G401 (cell line): ENCODE data around the gene RXRG. TPM values are rescaled to one million over a fixed set of nuclear protein-coding genes. Genes with fewer than 3 reads are reported as not detected.

ENCODE experiments used
- DNase-seq: peaks from one replicate; pipeline ENCODE4 v3.0.0-alpha.2; 2015; ENCODE audit warnings: low spot score
- in situ Hi-C: cut with HindIII; loops from 2 replicates; pipeline ENCODE4 v1.10.0; 2016; ENCODE audit warnings: low sequenced_read_pairs, mixed read lengths
- total RNA-seq: library from RNA; depleted of rRNA; stranded (reverse); fragments of >200 nt; shearing (Covaris generic); gene quantifications from 2 replicates; pipeline ENCODE4 v1.2.3, GENCODE V29; 2014

RXRG gene
- total RNA-seq, 1 experiment from 2014 or later = not detected

DNA sequence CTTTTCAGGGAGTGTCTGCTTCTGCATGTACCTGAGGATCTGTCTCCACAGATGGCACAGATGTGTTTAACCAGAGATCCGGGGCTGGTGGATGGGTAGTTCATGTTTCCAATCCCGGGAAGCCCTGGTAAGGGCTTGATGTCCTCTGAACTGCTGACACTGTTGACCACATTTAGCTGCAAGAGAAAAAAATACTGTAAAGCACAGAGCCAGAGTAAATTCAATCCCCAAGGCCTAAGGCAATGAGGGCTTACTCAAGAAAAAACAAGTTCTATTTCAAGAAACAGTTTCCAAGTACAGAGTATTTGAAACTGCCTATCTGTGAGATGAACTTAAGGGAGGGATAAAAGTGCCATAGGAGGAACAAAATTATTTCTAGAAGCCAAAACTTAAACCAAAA, 25.1 kb downstream of the RXRG start:
- in situ Hi-C loops = no loop called here
- no peak for DNase-seq

DNA sequence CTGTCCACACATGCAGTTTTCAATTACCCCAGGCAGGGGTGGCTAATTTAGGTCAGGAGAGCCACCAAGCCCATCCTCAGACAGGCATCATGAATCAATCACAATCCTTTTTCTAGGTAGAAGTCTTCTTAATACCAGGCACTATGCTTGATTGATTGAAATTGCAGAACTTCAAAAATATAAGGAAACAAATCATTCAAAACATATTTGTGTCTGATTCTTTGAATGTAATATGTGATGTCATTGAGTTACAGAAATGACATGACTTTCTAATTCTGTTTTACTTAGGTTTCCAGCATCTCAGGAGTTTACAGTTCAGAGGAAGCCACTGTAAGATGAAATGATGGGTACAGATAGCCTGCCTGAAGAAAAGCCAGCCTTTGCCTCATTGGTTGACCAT, 26.7 kb downstream of the RXRG start:
- in situ Hi-C loops = no loop called here
- DNase-seq = no peak

DNA sequence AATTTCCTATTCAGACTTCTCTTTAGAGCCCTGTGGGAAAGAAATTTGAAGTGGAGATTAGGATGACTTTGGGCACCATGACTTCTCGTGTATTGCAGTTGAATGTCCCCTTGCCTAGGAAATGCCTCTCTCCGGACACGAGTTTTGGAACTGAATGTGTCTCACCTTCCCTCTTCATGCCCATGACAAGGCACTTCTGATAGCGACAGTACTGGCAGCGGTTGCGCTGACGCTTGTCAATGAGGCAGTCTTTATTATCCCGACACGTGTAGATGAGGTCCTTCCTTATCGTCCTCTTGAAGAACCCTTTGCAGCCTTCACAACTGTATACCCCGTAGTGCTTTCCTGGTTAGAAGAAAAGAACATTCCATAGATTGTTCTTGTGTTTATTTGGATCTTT, 28.1 kb downstream of the RXRG start:
- in situ Hi-C loops = no loop called here
- no peak for DNase-seq

DNA sequence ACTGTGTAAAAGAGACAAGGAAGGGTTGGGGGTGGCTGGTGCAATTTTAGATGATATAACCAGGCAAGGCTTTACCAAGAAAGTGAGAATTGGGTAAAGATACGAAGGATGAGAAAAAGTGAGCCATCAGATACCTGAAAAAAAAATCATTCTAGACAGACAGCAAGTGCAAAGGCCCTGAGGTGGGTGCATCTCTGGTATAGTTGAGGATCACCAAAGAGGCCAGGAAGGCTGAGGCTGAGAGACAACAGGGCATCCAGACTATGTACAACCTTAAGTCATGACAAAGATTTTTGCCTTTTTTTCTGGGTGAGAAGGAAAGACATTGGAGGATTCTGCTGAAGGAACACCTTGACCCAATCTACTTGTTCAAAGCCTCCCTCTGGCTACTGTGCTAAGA, 29.9 kb downstream of the RXRG start:
- in situ Hi-C loops = no loop called here
- DNase-seq = no peak

DNA sequence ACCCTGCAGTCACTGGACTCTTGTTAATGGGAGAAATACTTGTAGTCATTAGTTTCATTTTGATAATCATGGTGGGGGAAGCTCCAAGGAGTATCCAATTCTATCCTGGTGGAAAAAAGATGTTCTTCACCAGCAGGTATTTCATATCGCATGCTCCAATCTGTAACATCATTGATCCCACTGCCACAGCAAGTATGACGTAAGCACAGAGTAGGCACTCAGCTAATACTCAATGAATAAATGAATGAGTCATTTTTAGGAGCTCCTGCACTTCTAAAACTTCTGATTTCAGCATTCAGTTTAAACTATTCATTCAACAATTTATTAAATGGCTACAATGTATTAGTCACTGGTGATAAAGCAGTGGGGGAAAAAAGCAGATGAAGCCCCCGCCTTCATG, 30.3 kb downstream of the RXRG start:
- in situ Hi-C loops = no loop called here
- DNase-seq = no peak

DNA sequence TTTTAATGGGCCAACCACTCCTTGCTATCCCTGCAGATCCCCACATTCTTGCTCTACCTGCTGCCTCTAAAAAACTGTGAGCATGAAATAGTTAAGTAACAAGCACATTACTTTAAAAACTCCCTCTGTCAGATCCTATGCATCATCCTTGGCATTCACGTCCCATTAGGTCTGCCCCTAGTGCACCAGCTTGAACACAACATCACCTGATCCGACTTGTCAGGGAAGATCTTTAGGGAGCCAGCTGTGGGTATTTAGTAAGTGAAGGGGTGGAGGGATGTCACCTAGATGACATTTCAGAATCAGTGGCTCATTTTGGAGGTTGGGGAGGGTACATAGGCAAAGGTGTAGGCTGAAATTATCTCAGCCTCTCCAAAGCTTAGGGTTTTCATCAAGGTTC, 33.5 kb downstream of the RXRG start:
- in situ Hi-C loops = no loop called here
- DNase-seq = no peak

DNA sequence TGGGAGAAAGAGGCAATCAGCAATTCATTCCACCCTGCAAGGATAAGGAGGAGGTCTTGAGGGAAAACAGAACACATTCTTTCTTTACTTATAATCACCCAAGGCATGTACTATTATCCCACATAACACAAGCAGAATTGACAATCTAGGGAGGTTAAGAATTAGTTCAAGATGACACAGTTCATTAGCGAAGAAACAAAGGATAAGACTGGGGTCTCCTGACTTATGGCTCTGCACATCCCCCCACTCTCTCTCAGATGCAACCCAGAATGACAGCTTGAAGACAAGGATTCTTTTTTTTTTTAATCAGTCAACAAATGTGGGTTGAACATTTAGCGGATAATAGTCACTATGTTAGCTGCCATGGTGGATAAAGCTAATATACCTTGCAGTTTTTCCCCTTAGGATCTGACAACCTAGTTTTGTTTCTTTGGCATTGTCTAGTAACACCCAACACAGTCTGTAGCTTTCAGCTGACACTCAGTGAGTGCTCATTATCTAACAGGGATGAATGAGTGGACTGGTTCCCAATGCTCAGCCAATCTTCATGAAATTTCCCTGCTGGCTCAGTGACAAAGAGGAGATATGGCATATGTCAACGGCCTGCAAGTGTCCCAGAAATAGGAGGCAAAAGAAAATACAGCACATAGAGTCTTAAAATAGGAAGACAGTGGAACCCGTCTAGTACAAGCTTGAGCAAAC, 35.1 kb downstream of the RXRG start:
- DNase-seq = peak; percentile 88
- in situ Hi-C loops = no loop called here

DNA sequence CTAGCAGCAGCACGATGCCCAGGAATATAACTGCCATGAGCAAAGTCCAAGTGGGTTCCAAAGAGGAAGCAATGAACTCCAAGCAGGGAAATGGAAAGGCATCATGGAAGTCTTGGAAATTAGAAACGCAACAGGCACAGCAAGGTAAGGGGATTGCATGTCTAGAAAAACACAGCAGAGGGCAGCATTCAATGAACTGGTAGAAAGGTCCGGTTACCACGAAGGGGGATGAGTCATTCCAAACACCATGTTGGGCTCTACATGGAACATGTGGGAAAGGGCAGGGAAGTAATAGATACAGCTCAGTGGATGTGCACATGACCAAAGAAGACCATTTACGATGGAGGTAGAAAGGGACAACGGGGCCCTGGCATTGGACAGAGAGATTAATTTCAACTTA, 36.4 kb downstream of the RXRG start:
- in situ Hi-C loops = no loop called here
- peak; percentile 4 for DNase-seq

DNA sequence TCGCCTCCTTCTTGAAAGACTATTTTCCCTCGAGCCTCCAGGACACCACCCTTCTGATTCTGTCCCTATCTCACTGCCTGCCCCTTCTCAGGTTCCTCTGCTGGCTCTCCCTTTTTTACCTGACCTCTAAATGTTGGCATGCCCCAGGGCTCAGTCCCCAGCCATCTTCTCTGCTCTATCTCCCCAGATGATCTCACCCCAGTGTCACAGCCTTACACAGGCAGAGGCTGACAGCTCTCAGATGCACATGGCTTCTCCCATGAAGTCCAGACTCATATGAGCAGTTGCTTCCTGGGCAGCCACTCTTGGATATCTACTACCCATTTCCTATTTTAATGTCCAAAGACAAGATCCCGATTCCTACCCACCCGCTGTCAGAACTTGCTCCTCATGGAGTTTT, 37.5 kb downstream of the RXRG start:
- in situ Hi-C loops = no loop called here
- no peak for DNase-seq

DNA sequence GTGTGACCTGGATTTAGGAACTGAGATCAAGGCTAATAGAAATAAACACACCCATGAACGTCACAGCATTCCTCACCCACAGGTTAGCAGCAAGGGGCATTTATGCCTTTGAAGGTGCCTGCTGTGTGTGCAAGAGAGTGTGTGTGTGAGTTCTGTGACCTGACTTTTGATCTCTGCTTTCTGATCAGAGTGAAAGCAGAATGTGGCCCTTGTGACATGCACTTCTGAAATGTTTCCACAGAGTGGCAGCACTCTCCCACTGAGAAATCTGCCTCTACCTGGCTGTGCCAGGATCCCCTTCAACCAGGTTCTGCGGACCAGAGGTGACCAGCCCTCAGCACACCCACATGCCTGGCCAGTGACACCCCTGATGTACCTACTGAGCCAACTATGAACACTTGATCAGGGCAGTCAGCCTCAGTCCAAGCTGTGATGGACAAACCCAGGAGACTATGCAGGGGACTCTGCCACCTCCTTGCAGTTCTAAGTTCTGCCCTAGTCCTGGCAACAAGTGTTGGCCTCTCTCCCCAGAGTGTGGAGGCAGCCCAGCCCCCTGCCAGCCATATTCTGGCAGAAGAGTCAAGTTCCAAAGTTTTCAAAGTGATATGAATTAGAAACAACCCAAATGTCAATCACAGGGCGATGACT, 41.0 kb downstream of the RXRG start:
- in situ Hi-C loops = no loop called here
- DNase-seq = no peak

DNA sequence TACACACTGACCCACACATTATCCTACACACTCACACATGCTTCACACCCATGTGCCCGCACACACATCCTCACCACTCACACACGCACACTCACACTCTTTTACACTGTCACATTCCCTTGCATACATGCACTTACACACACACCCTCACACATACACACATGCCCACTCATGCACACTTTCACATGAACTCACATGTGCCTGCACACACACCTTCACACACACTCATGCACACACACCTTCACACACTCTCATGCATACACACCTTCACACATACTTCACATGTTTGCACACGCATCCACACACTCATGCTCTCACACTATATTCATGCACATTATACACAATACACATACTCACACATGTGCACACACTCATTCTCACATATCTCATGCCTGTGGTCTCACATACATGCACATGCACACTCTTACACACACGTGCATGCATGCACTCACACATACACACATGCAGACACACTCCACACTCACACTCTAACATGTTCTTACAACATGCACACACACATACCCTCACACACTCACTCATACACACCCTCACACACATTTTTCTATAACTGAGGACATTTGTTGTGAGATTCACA, 42.3 kb downstream of the RXRG start:
- in situ Hi-C loops = no loop called here
- DNase-seq = no peak

DNA sequence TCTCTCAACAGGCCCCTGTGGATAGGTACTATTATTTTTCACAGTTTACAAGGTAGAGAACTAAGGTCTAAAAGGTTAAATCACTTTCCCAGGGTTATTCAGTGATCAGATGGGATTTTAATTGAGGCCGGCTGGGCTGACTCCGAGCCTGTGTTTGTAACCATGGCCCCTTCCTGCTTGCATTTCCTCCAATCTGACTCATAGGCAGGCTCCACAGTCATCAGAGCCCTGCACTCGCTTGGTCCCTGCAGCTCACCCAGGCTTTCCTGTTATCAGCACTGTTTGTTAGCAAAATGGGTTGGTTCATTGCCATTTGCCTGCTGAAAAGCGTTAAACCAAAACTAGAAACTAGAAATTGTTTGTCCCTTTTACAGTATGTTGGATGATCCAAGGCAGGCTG, 47.0 kb downstream of the RXRG start:
- DNase-seq = no peak
- in situ Hi-C loops = loop anchor here (25.0 kb wide), 1 partner anchor 189 kb away; no protein-coding TSS in a partner anchor

DNA sequence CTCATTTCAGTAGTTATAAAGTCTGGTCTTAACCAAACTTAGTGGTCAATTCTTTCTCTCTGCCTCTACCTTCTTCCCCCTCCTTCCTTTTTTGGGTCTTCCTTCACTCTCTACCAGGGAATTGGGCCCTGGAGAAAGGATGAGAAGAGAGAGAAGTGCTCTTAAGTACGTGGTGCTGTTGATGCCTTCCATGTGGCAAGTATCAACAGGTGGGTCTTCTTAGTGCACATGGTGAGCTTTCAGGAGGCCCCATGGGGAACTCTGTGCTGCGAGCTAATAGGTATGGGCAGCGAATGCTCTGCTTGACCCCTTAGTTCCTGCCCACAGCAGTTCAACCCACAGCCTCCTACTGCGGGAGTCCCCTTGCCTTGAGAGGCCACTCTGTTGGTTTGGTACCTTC, 49.0 kb downstream of the RXRG start:
- no peak for DNase-seq
- in situ Hi-C loops = loop anchor here (25.0 kb wide), 1 partner anchor 191 kb away; no protein-coding TSS in a partner anchor

DNA sequence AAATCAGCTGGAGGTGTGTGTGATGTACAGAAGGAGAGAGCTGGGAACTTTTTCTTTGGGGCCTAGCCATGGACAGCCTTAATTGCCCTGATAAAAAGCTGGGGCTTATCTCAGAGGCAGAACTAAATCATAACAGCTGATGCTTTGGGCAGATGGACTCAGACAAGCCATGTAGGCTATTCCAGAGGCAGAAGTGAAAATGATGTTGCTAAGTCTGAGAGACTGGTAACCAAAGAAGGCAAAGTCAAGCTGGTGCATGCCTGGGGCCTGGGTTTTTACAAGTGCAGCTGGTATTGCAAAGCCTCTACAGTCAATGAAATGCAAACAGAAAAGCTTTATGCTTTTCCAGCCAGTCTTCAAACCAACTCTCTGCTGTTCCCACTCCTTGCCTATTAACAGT, 49.4 kb downstream of the RXRG start:
- DNase-seq = no peak
- in situ Hi-C loops = loop anchor here (25.0 kb wide), 1 partner anchor 192 kb away; no protein-coding TSS in a partner anchor

DNA sequence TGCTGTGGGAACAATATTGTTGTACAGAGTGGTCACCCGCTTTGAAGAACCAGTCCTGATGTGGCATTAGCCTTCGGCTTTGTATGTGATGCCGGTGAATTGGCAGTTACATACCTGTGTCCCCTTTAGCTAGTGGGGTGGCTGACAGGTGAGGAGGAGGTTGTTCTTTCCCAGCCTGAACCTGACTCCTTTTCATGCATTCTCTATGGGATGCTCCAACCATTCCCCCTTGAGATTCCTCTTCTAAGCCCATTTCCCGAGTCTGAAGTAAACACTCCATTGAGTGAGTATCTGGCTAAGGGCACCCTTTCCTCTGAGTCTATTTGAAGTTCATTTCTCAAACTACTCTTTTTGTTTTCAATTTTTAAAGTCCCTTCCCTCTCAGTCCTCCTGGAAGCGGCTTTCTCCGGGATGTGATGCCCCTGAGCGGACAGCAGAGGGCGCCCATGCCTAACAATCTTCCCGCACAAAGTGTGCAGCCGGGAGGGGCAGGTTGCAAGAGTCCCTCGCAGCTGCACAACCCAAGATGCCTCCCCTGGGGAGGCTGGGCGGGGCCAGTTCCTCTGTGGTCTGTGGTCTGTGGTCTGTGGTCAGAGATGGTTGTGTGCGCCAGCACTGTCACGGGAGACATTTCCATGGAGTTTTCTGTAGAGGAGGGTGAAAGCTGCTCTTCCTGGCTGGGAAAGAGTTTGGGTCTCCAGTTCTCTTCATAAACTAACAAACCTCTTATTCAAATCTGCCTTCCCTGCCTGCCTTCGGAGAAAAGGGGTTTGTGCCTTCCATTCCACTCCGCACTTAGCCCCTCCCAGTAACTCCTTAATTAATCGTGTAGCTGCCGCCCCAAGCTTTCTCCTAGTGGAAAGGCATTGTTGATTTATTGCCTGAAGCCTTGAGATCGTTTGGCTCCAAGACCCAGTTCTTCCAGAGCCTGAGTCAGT, 52.0 kb downstream of the RXRG start:
- peak; percentile 65 for DNase-seq
- in situ Hi-C loops = loop anchor here (25.0 kb wide), 1 partner anchor 194 kb away; no protein-coding TSS in a partner anchor

DNA sequence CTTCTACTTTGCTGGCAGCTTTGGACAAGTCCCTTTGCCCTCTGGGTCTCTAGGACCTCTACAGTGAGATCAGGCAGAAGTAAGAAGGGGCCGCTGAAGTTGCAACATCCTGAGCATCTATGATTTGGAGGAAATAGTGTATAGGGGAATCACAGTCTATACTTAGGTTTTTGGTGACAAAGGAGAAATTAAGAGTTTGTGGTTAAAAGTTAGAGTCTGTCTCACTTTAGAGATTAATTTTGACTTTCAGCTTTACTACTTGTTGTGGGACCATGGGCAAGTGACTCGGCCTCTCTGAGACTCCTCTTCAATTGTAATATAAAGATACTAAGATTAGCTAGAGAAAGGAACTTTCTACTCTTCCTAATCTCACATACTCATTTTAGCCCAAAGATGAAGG, 55.3 kb downstream of the RXRG start:
- in situ Hi-C loops = loop anchor here (25.0 kb wide), 1 partner anchor 198 kb away; no protein-coding TSS in a partner anchor
- DNase-seq = no peak

DNA sequence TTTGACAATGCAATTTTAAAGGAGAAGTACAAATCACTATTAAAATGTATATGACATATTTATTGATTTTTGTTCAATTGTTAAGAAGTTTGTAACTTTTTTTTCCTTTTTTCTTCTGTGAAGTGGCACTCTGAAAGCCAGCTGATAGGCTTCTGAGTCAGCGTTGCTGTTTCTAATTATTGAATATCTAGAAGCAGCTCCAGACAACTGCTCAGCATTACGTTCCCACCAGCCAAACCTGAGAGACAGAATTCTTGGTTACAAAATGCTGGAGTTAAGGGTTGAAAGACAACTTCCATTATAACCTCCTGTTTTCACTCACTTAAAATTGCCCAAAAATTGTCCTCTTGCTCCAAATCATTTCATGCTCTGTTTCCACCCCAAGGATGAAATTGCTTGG, 57.0 kb downstream of the RXRG start:
- no peak for DNase-seq
- in situ Hi-C loops = loop anchor here (25.0 kb wide), 1 partner anchor 199 kb away; no protein-coding TSS in a partner anchor

DNA sequence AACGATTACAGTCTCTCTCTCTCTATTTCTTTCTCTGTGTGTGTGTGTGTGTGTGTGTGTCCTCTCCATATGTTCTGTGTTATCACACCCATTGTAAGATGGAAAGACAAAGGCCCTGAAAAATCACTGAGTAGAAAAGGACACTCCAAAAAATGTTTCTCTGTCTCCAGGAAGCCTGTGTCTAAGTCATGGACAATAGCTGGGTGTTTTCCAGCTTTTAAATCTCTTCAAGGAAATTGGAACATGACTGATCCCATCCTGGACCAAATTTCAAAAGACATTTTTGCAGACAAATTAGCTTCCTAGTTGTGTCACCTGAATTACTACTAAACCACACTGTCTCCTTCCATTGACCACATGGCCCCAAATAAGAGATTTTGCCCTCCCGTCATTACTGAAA, 57.4 kb downstream of the RXRG start:
- no peak for DNase-seq
- in situ Hi-C loops = loop anchor here (25.0 kb wide), 1 partner anchor 200 kb away; no protein-coding TSS in a partner anchor
